WI38 (cell line): ENCODE measurements around the gene ITGA8.

Source experiments
- H3K4me3 ChIP-seq: 2 replicates; pipeline ENCODE4 v1.5.1; 2011; ENCODE audit warnings: low read depth, mild to moderate bottlenecking, control low read depth, low read length
- TF ChIP-seq, protein P1 (sequence below): IDR thresholded peaks from 2 replicates; pipeline ENCODE4 v1.5.1; 2012; ENCODE audit warnings: low read depth, mild to moderate bottlenecking, control low read depth, low read length

ITGA8 gene

DNA sequence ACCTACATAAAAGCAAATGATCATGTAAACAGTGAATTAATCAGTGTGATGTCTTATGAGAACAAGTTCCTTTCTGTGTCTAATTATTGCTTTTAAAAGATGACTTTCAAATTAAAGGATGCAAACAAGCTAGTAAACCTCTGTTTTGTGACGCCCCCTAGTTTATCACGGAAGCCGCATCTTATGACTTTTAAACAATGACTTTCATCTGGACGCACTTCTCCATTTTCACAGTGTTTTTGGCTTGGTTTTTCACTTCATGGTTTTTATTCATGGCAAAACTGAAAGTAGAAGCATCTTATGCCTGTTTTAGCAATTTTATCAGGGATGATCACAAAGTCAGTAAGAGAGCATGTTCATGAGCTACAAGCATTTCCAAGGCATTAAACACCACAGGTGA lies 35.0 kb downstream of the ITGA8 start:
- no peak overlapping the region for H3K4me3 ChIP-seq
- TF ChIP-seq, protein P1, sequence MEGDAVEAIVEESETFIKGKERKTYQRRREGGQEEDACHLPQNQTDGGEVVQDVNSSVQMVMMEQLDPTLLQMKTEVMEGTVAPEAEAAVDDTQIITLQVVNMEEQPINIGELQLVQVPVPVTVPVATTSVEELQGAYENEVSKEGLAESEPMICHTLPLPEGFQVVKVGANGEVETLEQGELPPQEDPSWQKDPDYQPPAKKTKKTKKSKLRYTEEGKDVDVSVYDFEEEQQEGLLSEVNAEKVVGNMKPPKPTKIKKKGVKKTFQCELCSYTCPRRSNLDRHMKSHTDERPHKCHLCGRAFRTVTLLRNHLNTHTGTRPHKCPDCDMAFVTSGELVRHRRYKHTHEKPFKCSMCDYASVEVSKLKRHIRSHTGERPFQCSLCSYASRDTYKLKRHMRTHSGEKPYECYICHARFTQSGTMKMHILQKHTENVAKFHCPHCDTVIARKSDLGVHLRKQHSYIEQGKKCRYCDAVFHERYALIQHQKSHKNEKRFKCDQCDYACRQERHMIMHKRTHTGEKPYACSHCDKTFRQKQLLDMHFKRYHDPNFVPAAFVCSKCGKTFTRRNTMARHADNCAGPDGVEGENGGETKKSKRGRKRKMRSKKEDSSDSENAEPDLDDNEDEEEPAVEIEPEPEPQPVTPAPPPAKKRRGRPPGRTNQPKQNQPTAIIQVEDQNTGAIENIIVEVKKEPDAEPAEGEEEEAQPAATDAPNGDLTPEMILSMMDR = no peak

DNA sequence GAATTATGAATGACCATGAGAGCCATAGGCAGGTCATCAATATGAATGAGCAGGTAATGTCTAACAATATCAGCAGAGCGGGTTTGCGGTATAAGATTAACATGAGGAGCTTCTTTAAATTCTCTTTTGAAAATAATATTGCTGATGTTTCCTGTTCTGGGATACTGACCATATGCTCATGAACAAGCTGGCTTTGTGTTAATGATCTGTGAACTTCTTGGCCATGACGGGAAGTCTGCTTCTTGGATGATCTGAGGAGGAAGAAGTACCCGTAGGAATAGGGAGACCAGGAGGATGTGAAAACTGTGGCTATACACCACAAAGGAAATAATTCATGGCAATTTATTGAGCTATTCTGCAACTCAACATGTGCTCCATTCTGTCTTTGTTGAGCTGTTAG lies 38.6 kb downstream of the ITGA8 start:
- TF ChIP-seq, protein P1 = no peak
- H3K4me3 ChIP-seq = no peak overlapping the region

DNA sequence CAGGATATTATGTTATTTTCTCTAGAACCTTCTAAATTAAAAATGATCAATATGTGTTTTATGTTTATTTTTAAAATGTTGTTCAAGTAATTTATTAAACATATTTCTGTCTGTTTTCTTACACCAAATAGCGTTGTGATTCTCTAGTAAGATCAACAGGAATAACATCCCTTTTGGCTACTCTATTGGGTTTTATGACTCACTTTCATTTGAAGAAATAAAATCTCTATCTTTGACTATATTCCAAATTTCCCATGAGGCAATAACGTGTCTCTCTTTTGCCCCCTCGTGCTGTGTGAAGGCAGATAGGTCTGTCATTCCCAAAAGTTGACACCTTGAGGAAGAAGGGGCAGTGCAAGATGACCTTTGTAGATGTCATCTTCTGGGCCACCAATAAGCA lies 40.9 kb downstream of the ITGA8 start:
- no peak overlapping the region for H3K4me3 ChIP-seq
- TF ChIP-seq, protein P1 = no peak

DNA sequence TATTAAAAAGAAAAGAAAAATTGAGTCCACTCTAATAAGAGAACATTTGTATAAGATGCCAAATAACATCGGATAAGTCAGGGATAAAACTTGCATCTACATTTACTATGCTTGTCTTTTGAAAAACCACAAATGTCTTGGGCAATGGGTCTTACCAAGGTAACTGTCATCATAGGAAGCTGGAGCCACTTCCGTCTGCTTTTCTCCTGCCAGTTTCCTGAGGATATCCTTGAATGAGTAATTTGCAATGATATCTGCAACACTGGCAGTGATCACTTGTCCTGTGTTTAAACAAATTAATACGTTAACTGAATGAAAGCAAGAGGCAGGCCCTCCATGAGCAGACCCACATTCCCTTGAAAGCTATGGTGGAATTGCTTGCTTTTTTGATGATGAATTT lies 47.3 kb downstream of the ITGA8 start:
- H3K4me3 ChIP-seq = no peak overlapping the region
- TF ChIP-seq, protein P1 = no peak

DNA sequence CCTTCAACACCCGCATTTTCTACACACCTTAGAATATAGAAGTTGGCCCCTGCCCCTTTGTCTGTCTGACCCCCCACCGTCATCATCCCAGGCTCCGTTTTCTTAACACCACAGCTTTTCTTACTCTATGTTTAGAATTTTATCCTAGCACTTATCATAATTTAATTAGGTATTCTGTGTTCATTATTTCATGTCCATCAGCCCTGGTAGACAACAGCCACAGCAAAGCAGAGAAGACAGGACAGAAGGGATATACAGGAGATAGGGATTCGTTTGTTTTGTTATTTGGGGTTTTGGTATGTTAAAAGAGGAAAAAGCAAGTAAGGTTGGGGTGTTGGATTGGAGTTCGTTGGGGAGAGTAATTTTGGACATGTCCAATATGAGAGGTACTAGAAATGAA lies 48.8 kb downstream of the ITGA8 start:
- TF ChIP-seq, protein P1 = no peak
- H3K4me3 ChIP-seq = no peak overlapping the region

DNA sequence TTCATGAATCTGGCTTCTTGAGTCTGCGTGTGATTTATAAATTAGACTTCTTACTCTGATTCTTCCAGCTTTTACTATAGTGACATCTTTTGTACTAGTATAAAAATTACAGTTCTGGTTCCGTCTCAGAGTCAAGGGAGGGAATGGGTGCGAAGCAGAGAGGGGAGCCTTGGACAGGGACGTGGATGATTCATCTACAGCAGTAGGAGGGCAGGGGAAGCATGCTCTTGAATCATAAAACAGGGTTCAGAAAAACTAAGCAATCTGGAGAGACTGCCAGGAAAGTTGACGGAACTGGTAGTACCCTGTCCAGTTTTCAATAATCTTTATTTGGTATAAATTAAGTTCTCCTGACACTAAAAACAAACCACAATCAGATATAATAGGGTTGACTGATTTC lies 58.1 kb downstream of the ITGA8 start:
- no peak overlapping the region for H3K4me3 ChIP-seq
- TF ChIP-seq, protein P1 = no peak

DNA sequence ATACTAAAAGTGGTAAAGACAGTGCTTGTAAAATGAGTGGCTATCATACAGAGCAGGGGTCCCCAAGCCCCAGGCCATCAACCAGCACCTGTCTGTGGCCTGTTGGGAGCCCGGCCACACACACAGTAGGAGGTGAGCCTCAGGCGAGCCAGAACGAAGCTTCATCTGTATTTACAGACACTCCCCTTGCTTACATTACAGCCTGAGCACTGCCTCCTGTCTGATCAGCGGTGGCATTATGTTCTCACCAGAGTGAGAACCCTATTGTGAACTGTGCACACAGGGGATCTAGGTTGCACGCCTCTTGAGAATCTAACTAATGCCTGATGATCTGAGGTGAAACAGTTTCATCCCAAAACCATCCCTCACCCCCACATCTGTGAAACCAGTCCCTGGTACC lies 58.7 kb downstream of the ITGA8 start:
- TF ChIP-seq, protein P1 = no peak
- H3K4me3 ChIP-seq = no peak overlapping the region
